HG03439 (cell line): ENCODE data around the gene MYO5A.
"Not testable (repeated sequence)": the region's sequence is repeated elsewhere in the genome, so short reads cannot be mapped to it uniquely, and the experiment has no call there.

ENCODE experiments used
- ATAC-seq: cut with Tn5 transposase; IDR thresholded peaks from one replicate; pipeline ENCODE4 v1.9.1; 2021; ENCODE audit warnings: mild to moderate bottlenecking, moderate library complexity; ENCODE audit not compliant: unreplicated experiment

Gene MYO5A

DNA sequence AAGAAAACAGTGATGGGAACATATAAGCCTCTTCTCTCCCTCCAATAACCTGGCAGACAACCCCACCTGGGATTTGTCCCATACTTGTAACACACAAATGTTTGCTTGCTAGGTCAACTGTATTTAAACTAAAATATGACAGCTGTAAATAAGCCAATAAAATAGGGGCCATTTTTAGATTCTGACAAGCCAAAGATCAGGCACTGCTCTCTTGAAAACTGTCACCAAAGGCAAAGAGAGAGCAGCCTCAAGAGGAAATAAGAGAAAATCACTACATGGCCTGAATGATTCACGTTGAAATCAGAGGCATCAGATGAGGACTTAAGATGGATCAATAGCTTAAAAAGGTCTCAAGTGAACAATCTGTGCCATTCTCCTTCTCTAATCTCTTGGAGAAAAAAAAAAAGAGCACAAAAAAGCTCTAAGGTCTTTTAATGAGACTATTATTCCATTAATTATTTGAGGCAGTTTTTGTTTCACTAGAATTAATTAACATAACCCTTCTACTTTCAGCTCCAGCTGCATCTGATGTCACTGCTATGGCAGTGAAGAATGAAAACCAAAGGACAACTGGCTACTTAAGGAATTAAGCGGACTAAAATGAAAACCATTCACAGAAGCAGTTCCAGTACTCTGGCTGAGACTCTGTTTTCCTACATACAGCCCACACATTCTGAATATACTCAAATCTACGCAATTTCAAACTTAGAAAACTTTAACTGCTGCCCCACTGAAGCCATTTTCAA is 19.0 kb downstream of the MYO5A start:
- no peak for ATAC-seq

DNA sequence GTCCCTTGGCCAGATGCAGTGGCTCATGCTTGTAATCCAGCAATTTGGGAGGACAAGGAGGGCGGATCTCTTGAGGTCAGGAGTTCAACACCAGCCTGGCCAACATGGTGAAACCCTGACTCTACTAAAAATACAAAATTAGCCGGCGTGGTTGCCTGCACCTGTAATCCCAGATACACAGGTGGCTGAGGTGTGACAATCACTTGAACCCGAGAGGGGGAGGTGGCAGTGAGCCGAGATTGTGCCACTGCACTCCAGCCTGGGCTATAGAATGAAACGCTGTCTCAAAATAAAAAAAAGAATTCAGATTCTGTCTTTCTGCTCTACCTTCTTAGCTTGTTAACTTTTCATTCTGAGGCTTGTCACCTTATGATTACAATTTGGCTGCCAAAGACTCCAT is 22.1 kb downstream of the MYO5A start:
- no peak for ATAC-seq

DNA sequence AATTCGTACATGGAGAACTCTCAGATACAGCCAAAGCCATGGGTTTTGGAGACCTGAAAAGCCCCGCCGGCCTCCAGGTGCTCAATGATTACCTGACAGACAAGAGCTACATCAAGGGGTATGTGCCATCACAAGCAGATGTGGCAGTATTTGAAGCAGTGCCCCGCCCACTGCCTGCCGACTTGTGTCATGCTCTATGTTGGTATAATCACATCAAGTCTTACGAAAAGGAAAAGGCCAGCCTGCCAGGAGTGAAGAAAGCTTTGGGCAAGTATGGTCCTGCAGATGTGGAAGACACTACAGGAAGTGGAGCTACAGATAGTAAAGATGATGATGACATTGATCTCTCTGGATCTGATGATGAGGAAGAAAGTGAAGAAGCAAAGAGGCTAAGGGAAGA is 23.5 kb downstream of the MYO5A start:
- no peak for ATAC-seq

DNA sequence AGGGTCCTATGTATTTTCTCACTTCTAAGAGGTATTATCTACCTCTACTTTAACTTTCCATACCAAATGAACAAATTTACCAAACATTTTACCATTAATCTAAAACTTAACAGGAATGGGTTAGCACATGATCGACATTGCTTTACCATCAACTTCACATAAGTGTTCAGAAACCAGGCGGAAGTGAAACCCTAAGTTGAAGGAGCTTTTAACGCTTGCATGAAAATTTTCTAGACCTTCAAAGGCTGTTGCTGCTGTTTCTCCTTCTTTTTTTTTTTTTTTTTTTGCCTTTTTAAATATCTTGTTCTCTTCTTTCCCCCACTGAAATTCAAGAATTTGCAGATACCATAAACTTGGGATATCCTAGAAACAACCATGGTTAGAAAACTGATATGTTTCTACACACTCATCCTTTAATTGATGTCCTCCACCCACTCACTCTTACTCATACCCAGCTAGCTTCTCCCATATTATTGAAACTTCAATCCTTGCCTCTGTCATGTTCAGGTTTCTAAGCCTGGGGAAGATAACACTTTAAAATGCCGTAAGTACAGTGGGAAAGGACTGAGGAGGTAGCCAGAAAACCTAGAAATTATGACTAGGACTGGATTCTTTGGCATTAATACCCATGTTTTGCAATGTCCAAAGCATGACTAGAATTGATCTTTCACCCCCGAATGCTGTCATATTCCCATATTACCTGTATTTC is 24.7 kb downstream of the MYO5A start:
- ATAC-seq: peak; percentile 70

DNA sequence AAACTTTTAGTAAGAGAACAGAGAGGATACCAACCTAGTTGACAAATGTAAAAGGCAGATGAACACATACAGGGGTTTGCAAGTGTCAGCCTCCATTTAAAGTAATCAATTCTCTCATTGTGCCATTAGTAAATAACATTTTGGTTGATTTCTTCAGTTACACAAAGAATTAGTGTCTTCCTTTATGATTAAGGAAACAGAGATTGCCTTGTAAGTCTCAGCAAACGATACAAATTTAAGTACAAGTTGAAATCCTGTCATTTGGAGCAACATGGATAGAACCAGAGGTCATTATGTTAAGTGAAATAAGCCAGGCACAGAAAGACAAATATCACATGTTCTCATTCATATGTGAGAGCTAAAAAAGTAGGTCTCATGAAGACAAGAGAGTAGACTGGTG is 26.1 kb downstream of the MYO5A start:
- ATAC-seq: no peak

GRCh38 chr15:52499506-52499905 is 29.2 kb downstream of the MYO5A start:
- ATAC-seq: no peak

DNA sequence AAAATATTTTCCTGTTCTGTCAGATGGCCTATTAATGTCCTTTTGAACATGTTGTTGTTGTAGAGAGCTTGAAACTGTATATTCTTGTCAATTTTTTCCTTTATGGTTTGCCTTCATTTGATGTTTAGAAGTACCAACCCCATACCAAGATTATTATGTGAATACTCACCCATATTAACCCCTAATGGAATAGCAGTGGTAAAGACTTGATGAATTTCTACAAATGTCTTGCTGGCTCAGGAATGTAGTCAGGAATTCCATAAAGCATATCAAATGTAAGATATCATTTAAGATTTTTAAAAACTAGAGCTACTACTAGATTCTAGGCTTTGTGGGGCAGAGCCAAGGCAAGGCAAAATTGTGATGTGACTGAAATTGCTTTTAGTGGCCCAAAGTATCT is 30.0 kb downstream of the MYO5A start:
- no peak for ATAC-seq

DNA sequence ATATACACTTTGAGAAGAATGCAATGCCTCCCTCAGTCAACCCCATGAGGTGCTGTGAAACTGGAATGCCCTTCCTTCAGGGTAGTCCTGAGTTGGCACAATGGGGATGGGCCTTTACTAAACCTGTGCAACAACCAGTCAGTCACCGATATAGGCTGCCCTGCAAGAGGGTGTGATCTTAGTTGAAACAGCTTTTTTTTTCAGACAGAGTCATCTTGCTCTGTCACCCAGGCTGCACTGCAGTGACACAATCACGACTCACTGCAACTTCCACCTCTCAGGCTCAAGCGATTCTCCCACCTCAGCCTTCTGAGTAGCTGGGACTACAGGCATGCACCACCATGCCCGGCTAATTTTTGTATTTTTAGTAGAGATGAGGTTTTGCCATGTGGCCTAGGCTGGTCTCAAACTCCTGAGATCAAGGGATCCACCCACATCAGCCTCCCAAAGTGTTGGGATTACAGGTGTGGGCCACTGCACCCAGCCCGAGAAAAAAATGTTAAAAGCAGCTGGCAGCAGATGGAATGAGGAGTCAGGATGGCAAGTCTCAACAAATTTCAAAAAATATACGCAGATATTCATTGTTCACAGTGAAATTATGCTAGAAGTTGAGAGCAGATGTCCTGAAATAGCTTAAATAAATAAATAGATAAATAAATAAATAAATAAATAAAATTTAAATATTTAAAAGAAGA is 31.8 kb downstream of the MYO5A start:
- no peak for ATAC-seq

DNA sequence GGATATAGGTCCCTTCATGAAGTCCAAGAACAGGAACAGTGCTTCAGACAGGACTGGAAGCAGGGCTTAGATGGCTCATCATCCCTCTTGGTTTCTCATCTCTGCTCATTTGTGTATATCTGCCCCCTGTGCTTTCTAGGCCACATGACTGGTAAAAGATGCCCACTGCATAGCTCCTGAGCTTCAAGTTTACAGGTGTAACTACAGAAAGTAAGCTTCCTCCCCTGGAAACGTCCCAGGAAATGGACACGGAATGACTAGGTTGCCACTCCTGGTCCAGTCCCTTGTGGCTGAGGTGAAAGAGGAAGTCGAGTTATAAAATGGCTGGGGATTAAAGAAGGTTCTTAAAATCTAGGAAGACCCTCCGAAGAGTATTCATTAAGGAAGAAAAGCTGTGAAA is 32.5 kb downstream of the MYO5A start:
- no peak for ATAC-seq

GRCh38 chr15:52495125-52495524 is 33.6 kb downstream of the MYO5A start:
- ATAC-seq: no peak

DNA sequence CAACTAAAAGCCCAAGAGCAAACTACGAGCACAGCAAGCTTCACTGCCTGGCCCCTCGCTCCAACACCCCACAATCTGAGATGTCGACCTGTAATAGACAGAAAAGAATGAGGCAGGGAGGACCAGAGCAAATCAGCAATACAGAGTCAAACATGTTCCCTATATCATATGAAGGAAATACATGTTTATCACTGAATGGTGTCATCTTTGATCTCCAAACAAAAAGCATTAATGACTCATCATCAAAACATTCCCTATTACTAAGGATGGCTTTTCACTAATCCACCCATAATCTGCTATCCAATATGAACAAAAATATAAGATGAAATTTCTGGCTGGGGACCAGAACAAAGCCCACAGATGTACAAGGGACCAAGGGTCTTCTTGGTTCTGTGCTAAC is 34.7 kb downstream of the MYO5A start:
- ATAC-seq: no peak

GRCh38 chr15:52492132-52492531 is 36.5 kb downstream of the MYO5A start:
- ATAC-seq: no peak

DNA sequence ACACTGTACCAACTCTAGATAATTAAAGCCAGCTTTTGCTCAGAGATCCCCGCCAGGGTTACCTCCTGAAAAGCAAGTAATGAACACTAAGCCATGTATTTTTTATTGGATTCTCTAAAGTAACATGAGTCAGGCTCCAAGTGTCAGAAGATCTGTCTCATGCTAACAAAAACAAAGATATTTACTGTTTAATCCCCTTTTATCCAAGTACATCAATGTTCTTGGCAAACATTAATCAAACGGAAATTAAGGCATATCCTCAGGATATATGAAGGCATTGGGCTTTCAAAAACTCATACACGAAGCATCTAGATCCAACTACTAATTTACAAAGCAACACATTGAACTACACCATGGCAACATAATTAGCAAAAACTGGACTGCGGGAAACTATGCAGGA is 37.2 kb downstream of the MYO5A start:
- no peak for ATAC-seq

GRCh38 chr15:52489430-52489829 is 39.2 kb downstream of the MYO5A start:
- not testable (repeated sequence) for ATAC-seq

GRCh38 chr15:52488830-52489229 is 39.9 kb downstream of the MYO5A start:
- ATAC-seq: no peak

DNA sequence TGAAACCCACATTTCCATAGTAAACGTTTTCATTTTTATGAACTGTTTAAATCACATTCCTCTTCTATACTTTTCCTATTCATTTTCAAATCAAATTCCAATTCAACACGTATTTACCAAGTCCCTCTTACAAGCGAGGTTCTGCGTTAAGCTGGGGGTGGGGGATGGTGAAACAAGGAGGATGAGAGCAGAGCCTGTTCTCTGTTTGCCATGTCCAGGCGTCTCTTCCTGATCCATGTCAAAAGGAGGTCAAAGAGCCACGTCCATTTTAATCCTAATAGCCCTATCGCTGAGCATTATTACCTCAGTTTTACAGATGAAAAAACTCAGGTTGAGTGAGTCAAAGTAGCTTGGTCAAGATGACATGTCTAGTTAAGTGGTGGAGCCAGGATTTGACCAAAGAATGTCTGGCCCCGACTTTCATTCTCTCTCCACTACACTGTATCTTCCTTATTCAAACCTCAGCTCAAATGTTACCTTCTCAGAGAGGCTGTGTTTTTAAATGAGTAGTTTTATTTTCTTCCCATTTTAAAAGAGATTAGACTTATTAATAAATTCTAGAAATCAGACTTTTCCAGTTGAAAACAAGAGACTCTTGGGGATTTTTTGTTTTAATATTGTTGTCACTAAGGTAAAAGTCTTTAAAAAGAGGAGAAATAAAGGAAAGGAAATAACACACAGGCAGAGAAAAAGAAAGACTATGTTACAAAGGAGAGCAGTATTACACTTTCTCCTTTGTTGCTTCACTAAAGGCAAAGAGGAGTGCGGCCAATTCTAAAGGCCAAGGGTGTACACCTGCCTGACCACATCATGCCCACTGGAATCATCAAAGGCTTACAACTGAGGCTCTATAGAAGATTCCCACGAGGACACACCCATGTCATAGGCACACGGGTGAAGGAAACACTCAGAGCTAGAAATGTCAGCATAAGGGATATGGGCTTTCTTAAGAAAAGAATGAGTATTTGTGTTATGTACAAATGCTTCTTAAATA is 42.4 kb downstream of the MYO5A start:
- no peak for ATAC-seq

DNA sequence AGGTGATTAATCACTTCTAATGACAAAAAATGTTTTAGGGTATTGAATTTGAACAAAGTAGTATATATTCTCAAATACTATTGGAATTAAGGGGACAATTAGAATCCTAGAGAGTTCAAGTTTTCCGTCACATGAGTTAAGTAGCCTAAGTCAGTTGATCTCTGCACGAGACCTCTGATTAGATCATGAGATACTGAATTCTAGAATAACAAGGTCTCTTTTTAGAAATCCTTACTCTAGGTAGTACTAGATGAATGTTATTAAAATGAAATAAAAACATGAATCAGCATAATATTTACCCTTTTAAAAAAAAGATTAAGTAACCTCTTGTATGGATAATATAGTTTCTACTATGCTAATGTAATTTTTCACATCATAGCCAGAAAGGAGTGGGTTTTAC is 43.4 kb downstream of the MYO5A start:
- no peak for ATAC-seq

GRCh38 chr15:52483707-52484106 is 45.0 kb downstream of the MYO5A start:
- no peak for ATAC-seq

GRCh38 chr15:52481915-52482314 is 46.8 kb downstream of the MYO5A start:
- ATAC-seq: peak; percentile 94

DNA sequence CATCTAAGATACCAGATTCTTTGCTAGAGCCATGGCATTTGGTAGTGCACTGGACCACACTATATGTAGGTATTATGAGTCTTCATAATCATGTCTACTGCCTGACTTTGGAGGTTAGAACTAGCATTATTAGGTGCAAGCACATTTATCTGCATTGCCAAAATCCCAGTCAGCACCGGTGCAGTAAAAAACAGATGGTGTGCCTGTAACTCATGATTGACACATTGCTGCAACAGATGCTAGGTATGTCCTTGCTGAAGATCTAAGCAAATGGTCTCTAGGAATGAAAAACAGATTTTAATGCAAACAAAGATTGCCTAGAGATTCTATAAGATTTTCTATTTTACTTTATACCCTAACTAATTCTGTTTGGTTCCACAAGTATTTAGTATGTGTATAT is 47.7 kb downstream of the MYO5A start:
- ATAC-seq: no peak

- ATAC-seq: no peak
Measured at GRCh38 chr15:52466716-52467115, 62.0 kb downstream of the MYO5A start.
